G401.6 (cell line): ENCODE measurements around the gene TBX20.

Source experiments
- FAIRE-seq: peaks from 2 replicates; lab custom pipeline; 2012; peaks lifted over from hg19 to GRCh38; lab: Jason Lieb, UNC

The TBX20 gene

GRCh38 chr7:35253710-35254495 is at the start of gene TBX20:
Gene TBX20, minus strand, starts transcription at chr7:35254100. Its CDS starts 480 bp downstream, at chr7:35253620.
- FAIRE-seq: no peak

- no peak for FAIRE-seq
Measured at GRCh38 chr7:35289376-35289775, 35.5 kb upstream of the TBX20 start.

GRCh38 chr7:35286986-35287385 is 33.1 kb upstream of the TBX20 start:
- FAIRE-seq: no peak

GRCh38 chr7:35286422-35286821 is 32.5 kb upstream of the TBX20 start:
- no peak for FAIRE-seq

GRCh38 chr7:35285799-35286198 is 31.9 kb upstream of the TBX20 start:
- FAIRE-seq: no peak

GRCh38 chr7:35280902-35281301 is 27.0 kb upstream of the TBX20 start:
- FAIRE-seq: no peak

- no peak for FAIRE-seq
Measured at GRCh38 chr7:35277359-35277758, 23.5 kb upstream of the TBX20 start.

- no peak for FAIRE-seq
Measured at GRCh38 chr7:35272246-35272645, 18.3 kb upstream of the TBX20 start.

GRCh38 chr7:35268953-35269352 is 15.1 kb upstream of the TBX20 start:
- FAIRE-seq: no peak

- no peak for FAIRE-seq
Measured at GRCh38 chr7:35267411-35267810, 13.5 kb upstream of the TBX20 start.

- no peak for FAIRE-seq
Measured at GRCh38 chr7:35263396-35263795, 9.5 kb upstream of the TBX20 start.

GRCh38 chr7:35261476-35262285 is 7.8 kb upstream of the TBX20 start:
- FAIRE-seq: no peak

- no peak for FAIRE-seq
Measured at GRCh38 chr7:35261041-35261440, 7.1 kb upstream of the TBX20 start.

GRCh38 chr7:35260246-35260645 is 6.3 kb upstream of the TBX20 start:
- no peak for FAIRE-seq

GRCh38 chr7:35259523-35259908 is 5.6 kb upstream of the TBX20 start:
- no peak for FAIRE-seq

- FAIRE-seq: no peak
Measured at GRCh38 chr7:35258868-35259522, 5.1 kb upstream of the TBX20 start.

GRCh38 chr7:35258125-35258867 is 4.4 kb upstream of the TBX20 start:
- no peak for FAIRE-seq

- no peak for FAIRE-seq
Measured at GRCh38 chr7:35257251-35258124, 3.6 kb upstream of the TBX20 start.

- FAIRE-seq: no peak
Measured at GRCh38 chr7:35256256-35257175, 2.6 kb upstream of the TBX20 start.
